GM12891 (cell line): ENCODE data around the gene KRT20.

ENCODE experiments used
- PAX5 ChIP-seq: IDR thresholded peaks from 2 replicates; pipeline ENCODE4 v1.6.1; 2011; ENCODE audit warnings: low read length, moderate library complexity, mild to moderate bottlenecking; ENCODE audit not compliant: insufficient read depth, severe bottlenecking
- POLR2A ChIP-seq: IDR thresholded peaks from 2 replicates; pipeline ENCODE4 v1.6.1; 2011; ENCODE audit warnings: low read depth, low read length, control low read depth
- POLR2AphosphoS5 ChIP-seq: IDR thresholded peaks from 2 replicates; pipeline ENCODE4 v1.6.1; 2011; ENCODE audit warnings: low read depth, low read length, control low read depth
- POU2F2 ChIP-seq: IDR thresholded peaks from 2 replicates; pipeline ENCODE4 v1.6.1; 2011; ENCODE audit warnings: low read depth, mild to moderate bottlenecking, control low read depth, low read length, moderate library complexity
- SPI1 ChIP-seq: IDR thresholded peaks from 2 replicates; pipeline ENCODE4 v1.6.1; 2011; ENCODE audit warnings: low read depth, low read length, control low read depth
- TAF1 ChIP-seq: IDR thresholded peaks from 2 replicates; pipeline ENCODE4 v1.6.1; 2011; ENCODE audit warnings: low read depth, low read length, control low read depth

DNA sequence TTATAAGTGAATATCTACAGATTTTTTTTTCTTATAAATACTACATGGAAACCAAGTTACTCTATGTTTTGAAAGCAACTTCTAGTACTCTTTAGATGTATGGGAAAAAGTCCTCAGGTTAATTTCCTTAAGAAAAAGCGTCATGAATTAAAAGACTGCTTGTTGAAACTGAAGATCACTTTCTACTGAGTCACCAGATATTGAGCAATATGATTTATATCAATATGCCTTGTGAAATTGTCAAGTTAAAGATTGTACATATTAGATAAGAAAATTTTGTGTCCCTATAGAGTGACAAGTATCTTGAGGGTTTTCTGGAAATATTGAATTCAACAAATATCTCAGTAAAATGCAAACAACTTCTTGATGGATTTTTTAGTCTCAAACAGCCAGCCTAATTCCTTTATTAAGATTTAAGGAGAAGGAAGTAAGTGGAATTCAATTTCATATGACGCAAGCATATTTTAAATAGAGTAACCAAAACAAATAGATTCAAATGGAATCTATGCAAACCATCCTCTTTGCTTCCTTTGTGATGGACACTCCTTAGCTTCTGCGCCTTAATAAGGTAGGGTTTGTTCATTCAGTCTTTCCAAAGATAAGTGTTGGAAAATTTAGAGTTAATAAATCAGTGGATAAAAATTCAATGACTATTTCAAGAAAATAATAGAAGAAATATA lies 34.6 kb downstream of the KRT20 start:
- TF ChIP-seq POLR2AphosphoS5 (no peak), POLR2A (no peak), SPI1 (no peak), POU2F2 (no peak), TAF1 (no peak), PAX5 (no peak)
